Measurements from ENCODE around the gene TARM1. TPM values are rescaled to one million over a fixed set of nuclear protein-coding genes. Genes with fewer than 3 reads are reported as not detected.

TARM1 gene
- total and polyA plus RNA-seq, 2 of the 4 experiments (the other 2 are of a cell fraction): not detected

DNA sequence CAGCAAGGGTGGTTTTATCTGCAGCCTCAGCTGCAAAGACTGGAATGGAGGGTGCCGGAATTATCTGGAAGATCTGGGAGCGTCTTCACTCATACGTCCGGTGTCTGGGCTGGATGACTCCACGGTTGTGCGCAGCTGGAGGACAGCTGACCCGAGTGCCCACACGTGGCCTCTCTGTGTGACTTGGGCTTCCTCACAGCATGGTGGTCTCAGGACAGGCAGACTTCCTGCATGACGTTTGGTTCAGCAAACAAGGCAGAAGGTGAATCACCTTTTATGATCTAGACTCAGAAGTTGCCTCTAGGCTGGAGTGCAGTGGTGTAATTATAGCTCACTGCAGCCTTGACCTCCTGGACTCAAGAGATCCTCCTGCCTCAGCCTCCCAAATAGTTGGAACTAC is 56.5 kb downstream of the TARM1 start:
- Histone ChIP-seq H3K36me3 (ENCODE audit: control insufficient read depth, insufficient read depth, low read length) (no peaks in the 10 kb centered on the region), H4K5ac (ENCODE audit: low read depth, low read length) (no peak overlapping the region), H3K79me1 (ENCODE audit: low read depth in 1 of 2, low read length in 2 of 2) (no peaks in the 10 kb centered on the region), H3K27me3 (ENCODE audit: control insufficient read depth, insufficient read depth, low read length) (no peaks in the 10 kb centered on the region), H2BK15ac (ENCODE audit: low read depth, low read length) (no peak overlapping the region), H3K4me1 (ENCODE audit: control insufficient read depth, insufficient read depth, low read length) (no peaks in the 10 kb centered on the region), H4K8ac (ENCODE audit: low read depth in 2 of 2, low read length in 2 of 2) (no peak overlapping the region), H3K9me3 (ENCODE audit: control insufficient read depth, insufficient read depth, low read length) (no peaks in the 10 kb centered on the region), H3K4ac (ENCODE audit: low read depth, low read length) (no peak overlapping the region), H3K9ac (ENCODE audit: low read depth, low read length) (no peak overlapping the region), H3K27ac (ENCODE audit: insufficient read depth, low read length) (no peak overlapping the region), H3K56ac (ENCODE audit: extremely low read depth, insufficient read depth, low read length) (no peak overlapping the region), H2AK5ac (ENCODE audit: low read depth, low read length) (no peak overlapping the region), H2BK20ac (ENCODE audit: low read depth, low read length) (no peak overlapping the region), H3K14ac (replicated peaks; ENCODE audit: low read depth, low read length) (no peak overlapping the region), H3K9me1 (ENCODE audit: insufficient read depth, low read length) (no peaks in the 10 kb centered on the region), H2AFZ (replicated peaks; ENCODE audit: low read length, poor library complexity) (no peak overlapping the region), H3K4me2 (ENCODE audit: low read depth, low read length) (no peak overlapping the region), H3K4me3 (ENCODE audit: insufficient read depth, low read depth, low read length) (no peak overlapping the region), H3K18ac (ENCODE audit: low read depth, low read length) (no peak overlapping the region), H2BK5ac (ENCODE audit: low read depth, low read length, poor library complexity, severe bottlenecking) (no peak overlapping the region), H4K20me1 (ENCODE audit: insufficient read depth, low read length) (no peaks in the 10 kb centered on the region; the same call in 1 of the 2 replicates), H4K91ac (ENCODE audit: insufficient read depth, low read depth, low read length) (no peak overlapping the region), H2AK9ac (replicated peaks; ENCODE audit: low read depth, low read length, poor library complexity) (no peak overlapping the region), H2BK120ac (ENCODE audit: low read depth, low read length) (no peak overlapping the region), H3K23ac (ENCODE audit: low read depth, low read length) (no peak overlapping the region)
- ChIA-PET POLR2A (ENCODE audit: unreplicated experiment) (no interaction called here), CTCF (interaction anchor here (0.7 to 3.3 kb wide), 8 partner anchors 11 to 215 kb away, joined by 4 to 13 read pairs (median 6); partner anchors contain the start of gene PRKCG)
- DNase-seq (no peak), ATAC-seq (ENCODE audit: low read depth) (no peak)
- intact Hi-C loops (cut with micrococcal nuclease): loop anchor here (1.0 to 10.0 kb wide), 4 partner anchors 118 to 830 kb away; partner anchors contain the start of gene ZNF665
- 62% methylated on average over 7 of the region's 9 CpGs; no CpG with 5 or more reads in 1 of the 2 experiments for WGBS, 2 experiments (ENCODE audit: extremely low coverage in 2 of 2, insufficient read length in 1 of 2)
- in situ Hi-C loops (cut with MboI; ENCODE audit: low sequenced_read_pairs): loop anchor here (10.0 kb wide), 1 partner anchor 140 kb away; the partner anchor contains the start of gene PRKCG
- TF ChIP-seq, protein P1, sequence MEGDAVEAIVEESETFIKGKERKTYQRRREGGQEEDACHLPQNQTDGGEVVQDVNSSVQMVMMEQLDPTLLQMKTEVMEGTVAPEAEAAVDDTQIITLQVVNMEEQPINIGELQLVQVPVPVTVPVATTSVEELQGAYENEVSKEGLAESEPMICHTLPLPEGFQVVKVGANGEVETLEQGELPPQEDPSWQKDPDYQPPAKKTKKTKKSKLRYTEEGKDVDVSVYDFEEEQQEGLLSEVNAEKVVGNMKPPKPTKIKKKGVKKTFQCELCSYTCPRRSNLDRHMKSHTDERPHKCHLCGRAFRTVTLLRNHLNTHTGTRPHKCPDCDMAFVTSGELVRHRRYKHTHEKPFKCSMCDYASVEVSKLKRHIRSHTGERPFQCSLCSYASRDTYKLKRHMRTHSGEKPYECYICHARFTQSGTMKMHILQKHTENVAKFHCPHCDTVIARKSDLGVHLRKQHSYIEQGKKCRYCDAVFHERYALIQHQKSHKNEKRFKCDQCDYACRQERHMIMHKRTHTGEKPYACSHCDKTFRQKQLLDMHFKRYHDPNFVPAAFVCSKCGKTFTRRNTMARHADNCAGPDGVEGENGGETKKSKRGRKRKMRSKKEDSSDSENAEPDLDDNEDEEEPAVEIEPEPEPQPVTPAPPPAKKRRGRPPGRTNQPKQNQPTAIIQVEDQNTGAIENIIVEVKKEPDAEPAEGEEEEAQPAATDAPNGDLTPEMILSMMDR (conservative IDR thresholded peaks at IDR 0.05; ENCODE audit: low read depth, low read length): no peak
- TF ChIP-seq FOS (IDR thresholded peaks at IDR 0.05; ENCODE audit: low read depth, low read length): no peak
- no peak for TF ChIP-seq MAZ (IDR thresholded peaks at IDR 0.05; ENCODE audit: borderline replicate concordance, low read depth, low read length)
- no peak for TF ChIP-seq MXI1 (IDR thresholded peaks at IDR 0.05; ENCODE audit: borderline replicate concordance, low read depth, low read length)
- TF ChIP-seq CEBPB (IDR thresholded peaks at IDR 0.05; ENCODE audit: low read depth, low read length): no peak
- BruUV-seq (replicated peaks): no TSS peak
- dilution Hi-C loops (cut with HindIII; ENCODE audit: low sequenced_read_pairs, unreplicated experiment): no loop called here

All from IMR-90 (cell line).